Transverse colon (tissue), 4 donors: ENCODE data around the gene C12orf42.

Experiments used
- CTCF ChIP-seq, 5 experiments: fragments of 200-600 bp in 3 of 5; fragments of 450-650 bp in 2 of 5; sonication (generic) in 3 of 5; IDR thresholded peaks; 1 replicate in 2 of 5; 2 replicates in 3 of 5; pipeline ENCODE4 v1.5.1; 2016 to 2017; ENCODE audit warnings: antibody characterized with exemption in 5 of 5, inconsistent platforms in 3 of 5, mild to moderate bottlenecking in 2 of 5, moderate library complexity in 1 of 5
- POLR2AphosphoS5 ChIP-seq, 3 donors: sonication (generic); formaldehyde crosslinking; IDR thresholded peaks; one replicate each; pipeline ENCODE4 v1.6.1; 2016; ENCODE audit warnings: antibody characterized with exemption in 3 of 3

- TF ChIP-seq CTCF (IDR thresholded peaks at IDR 0.05) (no peak), POLR2AphosphoS5 (IDR thresholded peaks at IDR 0.05) (no peak)
Measured at GRCh38 chr12:103272949-103273348, 222.8 kb downstream of the C12orf42 start.
